ENCODE data around the gene SLC7A6. TPM values are rescaled to one million over a fixed set of nuclear protein-coding genes. Genes with fewer than 3 reads are reported as not detected.

Gene SLC7A6
- total RNA-seq, 1 experiment from 2014 or later: 83.2 TPM

- H2AFZ ChIP-seq (ENCODE audit: low read length): no peak overlapping the region
- peak overlapping the region; percentile 91 for H3K27ac ChIP-seq (ENCODE audit: low read length)
- no peaks in the 10 kb centered on the region for H3K27me3 ChIP-seq (ENCODE audit: low read length)
- peaks cover 6% of the 10 kb centered on the region; the same call in 1 of the 2 replicates for H4K20me1 ChIP-seq (ENCODE audit: insufficient read depth, low read depth, low read length)
- H3K4me1 ChIP-seq (ENCODE audit: low read length): peaks cover 60% of the 10 kb centered on the region
- H3K9me3 ChIP-seq (ENCODE audit: low read length): no peaks in the 10 kb centered on the region
- H3K4me2 ChIP-seq (ENCODE audit: low read depth, low read length, poor library complexity, severe bottlenecking): peak overlapping the region; percentile 58
- peaks cover 46% of the 10 kb centered on the region for H3K79me2 ChIP-seq (ENCODE audit: low read length)
- peak overlapping the region; percentile 5; the same call in 1 of the 2 replicates for H3K4me3 ChIP-seq (ENCODE audit: low read length)
- H3K36me3 ChIP-seq (ENCODE audit: insufficient read depth, low read length): peaks cover 30% of the 10 kb centered on the region
- peak overlapping the region; percentile 14 for H3K9ac ChIP-seq (ENCODE audit: low read length)
- no peaks in the 10 kb centered on the region for H3K9me2 ChIP-seq (replicated peaks; ENCODE audit: insufficient read depth, low read length)
- DNase-seq: no peak
Measured at GRCh38 chr16:68290450-68290849, 26.1 kb downstream of the SLC7A6 start.

DNA sequence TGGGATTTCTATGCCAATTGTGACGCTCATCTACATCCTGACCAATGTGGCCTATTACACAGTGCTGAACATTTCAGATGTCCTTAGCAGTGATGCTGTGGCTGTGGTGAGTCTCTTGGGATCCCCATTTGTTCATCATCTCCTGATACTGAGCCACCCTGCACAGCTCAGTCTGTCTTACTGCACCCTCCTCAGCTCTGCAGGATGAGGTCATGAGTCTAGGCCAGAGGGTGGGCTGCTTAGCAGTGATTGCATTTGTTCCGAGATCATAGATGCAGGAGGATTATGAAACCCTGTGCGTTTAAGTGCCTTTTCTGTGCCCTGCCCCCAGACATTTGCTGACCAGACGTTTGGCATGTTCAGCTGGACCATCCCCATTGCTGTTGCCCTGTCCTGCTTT, 26.9 kb downstream of the SLC7A6 start:
- peaks cover 37% of the 10 kb centered on the region for H3K36me3 ChIP-seq (ENCODE audit: insufficient read depth, low read length)
- H3K27ac ChIP-seq (ENCODE audit: low read length): peak overlapping the region; percentile 91
- H3K9me3 ChIP-seq (ENCODE audit: low read length): no peaks in the 10 kb centered on the region
- no peak overlapping the region for H3K4me3 ChIP-seq (ENCODE audit: low read length)
- peaks cover 5% of the 10 kb centered on the region; the same call in 1 of the 2 replicates for H4K20me1 ChIP-seq (ENCODE audit: insufficient read depth, low read depth, low read length)
- H3K27me3 ChIP-seq (ENCODE audit: low read length): no peaks in the 10 kb centered on the region
- peaks cover 53% of the 10 kb centered on the region for H3K4me1 ChIP-seq (ENCODE audit: low read length)
- H3K9ac ChIP-seq (ENCODE audit: low read length): no peak overlapping the region
- no peak overlapping the region for H2AFZ ChIP-seq (ENCODE audit: low read length)
- H3K79me2 ChIP-seq (ENCODE audit: low read length): peaks cover 44% of the 10 kb centered on the region
- no peaks in the 10 kb centered on the region for H3K9me2 ChIP-seq (replicated peaks; ENCODE audit: insufficient read depth, low read length)
- H3K4me2 ChIP-seq (ENCODE audit: low read depth, low read length, poor library complexity, severe bottlenecking): no peak overlapping the region
- DNase-seq: no peak

DNA sequence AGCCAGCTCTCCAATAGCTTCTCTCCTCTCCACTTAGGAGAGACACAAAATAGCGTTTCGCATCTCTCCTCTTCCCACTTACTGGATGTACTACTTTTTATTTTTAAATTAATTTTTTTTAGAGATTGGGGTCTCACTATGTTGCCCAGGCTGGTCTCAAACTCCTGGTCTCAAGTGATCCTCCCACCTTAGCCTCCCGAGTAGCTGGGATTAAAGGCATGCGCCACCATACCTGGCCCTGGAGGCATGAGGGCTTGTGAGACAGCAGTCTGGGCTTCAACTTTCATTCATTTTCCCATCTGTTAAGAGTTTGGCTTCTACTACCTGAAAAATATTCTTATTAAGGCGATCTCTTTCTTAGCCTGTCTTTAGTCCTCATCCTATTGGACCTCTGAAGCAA, 28.1 kb downstream of the SLC7A6 start:
- DNase-seq: no peak
- Histone ChIP-seq H4K20me1 (ENCODE audit: insufficient read depth, low read depth, low read length) (peaks cover 5% of the 10 kb centered on the region; the same call in 1 of the 2 replicates), H3K4me3 (ENCODE audit: low read length) (no peak overlapping the region), H3K4me1 (ENCODE audit: low read length) (peaks cover 52% of the 10 kb centered on the region), H3K79me2 (ENCODE audit: low read length) (peaks cover 35% of the 10 kb centered on the region), H3K27ac (ENCODE audit: low read length) (peak overlapping the region; percentile 91; the same call in 1 of the 2 replicates), H3K9me2 (replicated peaks; ENCODE audit: insufficient read depth, low read length) (no peaks in the 10 kb centered on the region), H3K9me3 (ENCODE audit: low read length) (no peaks in the 10 kb centered on the region), H3K36me3 (ENCODE audit: insufficient read depth, low read length) (peaks cover 38% of the 10 kb centered on the region), H3K9ac (ENCODE audit: low read length) (no peak overlapping the region), H3K4me2 (ENCODE audit: low read depth, low read length, poor library complexity, severe bottlenecking) (no peak overlapping the region), H3K27me3 (ENCODE audit: low read length) (no peaks in the 10 kb centered on the region), H2AFZ (ENCODE audit: low read length) (no peak overlapping the region)

DNA sequence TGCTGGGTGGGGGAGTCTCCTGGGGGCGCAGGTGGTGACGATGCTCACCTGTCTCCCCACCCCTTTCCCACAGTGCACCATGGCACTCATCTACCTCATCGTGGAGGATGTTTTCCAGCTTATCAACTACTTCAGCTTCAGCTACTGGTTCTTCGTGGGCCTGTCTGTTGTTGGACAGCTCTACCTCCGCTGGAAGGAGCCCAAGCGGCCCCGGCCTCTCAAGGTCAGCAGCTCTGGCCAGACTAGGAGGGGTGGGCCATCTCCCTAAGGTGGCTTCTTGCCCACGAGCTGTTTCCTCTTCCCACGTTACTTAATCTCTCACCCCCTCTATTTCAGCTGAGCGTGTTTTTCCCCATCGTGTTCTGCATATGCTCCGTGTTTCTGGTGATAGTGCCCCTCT, 32.0 kb downstream of the SLC7A6 start:
- no peaks in the 10 kb centered on the region for H3K9me2 ChIP-seq (replicated peaks; ENCODE audit: insufficient read depth, low read length)
- peaks cover 57% of the 10 kb centered on the region for H3K36me3 ChIP-seq (ENCODE audit: insufficient read depth, low read length)
- 0 out of 2 replicates have a peak, but pooled peaks cover 5% of the 10 kb centered on the region for H4K20me1 ChIP-seq (ENCODE audit: insufficient read depth, low read depth, low read length)

GRCh38 chr16:68296693-68297092, 32.4 kb downstream of the SLC7A6 start:
- H3K9me3 ChIP-seq (ENCODE audit: low read length): no peaks in the 10 kb centered on the region
- H3K4me1 ChIP-seq (ENCODE audit: low read length): peaks cover 14% of the 10 kb centered on the region
- peak overlapping the region; percentile 14; the same call in 1 of the 2 replicates for H3K27ac ChIP-seq (ENCODE audit: low read length)
- no peak overlapping the region for H3K9ac ChIP-seq (ENCODE audit: low read length)
- H3K27me3 ChIP-seq (ENCODE audit: low read length): no peaks in the 10 kb centered on the region
- H2AFZ ChIP-seq (ENCODE audit: low read length): no peak overlapping the region
- peaks cover 56% of the 10 kb centered on the region for H3K36me3 ChIP-seq (ENCODE audit: insufficient read depth, low read length)
- no peak overlapping the region for H3K4me2 ChIP-seq (ENCODE audit: low read depth, low read length, poor library complexity, severe bottlenecking)
- H4K20me1 ChIP-seq (ENCODE audit: insufficient read depth, low read depth, low read length): 0 out of 2 replicates have a peak, but pooled peaks cover 5% of the 10 kb centered on the region
- H3K4me3 ChIP-seq (ENCODE audit: low read length): no peak overlapping the region
- no peak for DNase-seq
- H3K9me2 ChIP-seq (replicated peaks; ENCODE audit: insufficient read depth, low read length): no peaks in the 10 kb centered on the region
- peaks cover 30% of the 10 kb centered on the region for H3K79me2 ChIP-seq (ENCODE audit: low read length)

More for the DNA sequence above, 32.0 kb downstream of the SLC7A6 start:
- H3K79me2 ChIP-seq (ENCODE audit: low read length): peaks cover 34% of the 10 kb centered on the region
- H3K9me3 ChIP-seq (ENCODE audit: low read length): no peaks in the 10 kb centered on the region
- H3K9ac ChIP-seq (ENCODE audit: low read length): no peak overlapping the region
- H2AFZ ChIP-seq (ENCODE audit: low read length): no peak overlapping the region
- H3K4me2 ChIP-seq (ENCODE audit: low read depth, low read length, poor library complexity, severe bottlenecking): no peak overlapping the region
- H3K27ac ChIP-seq (ENCODE audit: low read length): no peak overlapping the region
- no peaks in the 10 kb centered on the region for H3K27me3 ChIP-seq (ENCODE audit: low read length)
- H3K4me1 ChIP-seq (ENCODE audit: low read length): peaks cover 13% of the 10 kb centered on the region
- DNase-seq: no peak
- no peak overlapping the region for H3K4me3 ChIP-seq (ENCODE audit: low read length)

- Histone ChIP-seq H3K27ac (ENCODE audit: low read length) (no peak overlapping the region), H3K4me3 (ENCODE audit: low read length) (no peak overlapping the region), H2AFZ (ENCODE audit: low read length) (no peak overlapping the region), H3K36me3 (ENCODE audit: insufficient read depth, low read length) (peaks cover 60% of the 10 kb centered on the region), H3K9me3 (ENCODE audit: low read length) (no peaks in the 10 kb centered on the region), H4K20me1 (ENCODE audit: insufficient read depth, low read depth, low read length) (0 out of 2 replicates have a peak, but pooled peaks cover 5% of the 10 kb centered on the region), H3K4me1 (ENCODE audit: low read length) (peaks cover 23% of the 10 kb centered on the region), H3K4me2 (ENCODE audit: low read depth, low read length, poor library complexity, severe bottlenecking) (no peak overlapping the region), H3K27me3 (ENCODE audit: low read length) (no peaks in the 10 kb centered on the region), H3K9ac (ENCODE audit: low read length) (no peak overlapping the region), H3K9me2 (replicated peaks; ENCODE audit: insufficient read depth, low read length) (no peaks in the 10 kb centered on the region), H3K79me2 (ENCODE audit: low read length) (peaks cover 25% of the 10 kb centered on the region)
- no peak for DNase-seq
Measured at GRCh38 chr16:68297908-68298307, 33.6 kb downstream of the SLC7A6 start.

- Histone ChIP-seq H3K9ac (ENCODE audit: low read length) (no peak overlapping the region), H3K27me3 (ENCODE audit: low read length) (no peaks in the 10 kb centered on the region), H3K4me1 (ENCODE audit: low read length) (peaks cover 23% of the 10 kb centered on the region), H3K27ac (ENCODE audit: low read length) (no peak overlapping the region), H3K9me3 (ENCODE audit: low read length) (no peaks in the 10 kb centered on the region), H4K20me1 (ENCODE audit: insufficient read depth, low read depth, low read length) (0 out of 2 replicates have a peak, but pooled peaks cover 5% of the 10 kb centered on the region), H3K4me3 (ENCODE audit: low read length) (no peak overlapping the region), H3K4me2 (ENCODE audit: low read depth, low read length, poor library complexity, severe bottlenecking) (no peak overlapping the region), H3K79me2 (ENCODE audit: low read length) (peaks cover 24% of the 10 kb centered on the region), H3K36me3 (ENCODE audit: insufficient read depth, low read length) (peaks cover 61% of the 10 kb centered on the region), H3K9me2 (replicated peaks; ENCODE audit: insufficient read depth, low read length) (no peaks in the 10 kb centered on the region), H2AFZ (ENCODE audit: low read length) (no peak overlapping the region)
- DNase-seq: no peak
Measured at GRCh38 chr16:68298312-68298711, 34.0 kb downstream of the SLC7A6 start.

DNA sequence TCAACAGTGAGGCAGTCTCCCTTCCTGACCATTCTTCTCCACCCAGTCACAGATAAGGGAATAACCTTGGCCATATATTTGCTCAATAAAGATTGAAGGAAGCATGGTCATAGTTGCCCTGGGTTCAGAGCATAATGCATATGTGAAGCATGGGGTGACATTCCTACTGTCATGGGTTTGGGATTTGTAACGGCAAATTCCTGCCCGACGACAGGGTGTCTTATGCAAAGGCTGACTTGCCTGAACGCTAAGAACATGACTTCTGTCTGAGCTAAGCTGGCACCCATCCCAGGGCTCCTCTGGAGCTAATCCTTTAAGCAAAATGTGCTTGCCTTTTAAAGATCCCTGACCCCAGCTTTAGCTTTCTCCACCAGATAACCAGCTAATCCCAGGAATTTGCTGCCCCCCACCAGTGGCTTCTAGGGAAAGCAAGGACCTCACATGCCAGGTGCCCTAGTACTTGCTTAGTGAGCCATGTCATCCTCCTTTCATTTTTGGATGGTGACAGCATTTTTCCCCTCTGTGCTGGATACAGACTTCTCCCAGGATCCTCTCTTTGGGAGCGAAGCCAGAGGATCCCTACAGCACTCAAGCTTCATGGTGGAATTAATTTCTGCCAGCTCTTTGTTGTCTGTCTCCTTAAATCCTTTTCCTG, 34.7 kb downstream of the SLC7A6 start:
- peaks cover 23% of the 10 kb centered on the region for H3K4me1 ChIP-seq (ENCODE audit: low read length)
- 0 out of 2 replicates have a peak, but pooled peaks cover 5% of the 10 kb centered on the region for H4K20me1 ChIP-seq (ENCODE audit: insufficient read depth, low read depth, low read length)
- no peaks in the 10 kb centered on the region for H3K9me2 ChIP-seq (replicated peaks; ENCODE audit: insufficient read depth, low read length)
- no peak overlapping the region for H3K9ac ChIP-seq (ENCODE audit: low read length)
- H3K36me3 ChIP-seq (ENCODE audit: insufficient read depth, low read length): peaks cover 67% of the 10 kb centered on the region
- no peaks in the 10 kb centered on the region for H3K27me3 ChIP-seq (ENCODE audit: low read length)
- H3K27ac ChIP-seq (ENCODE audit: low read length): 0 out of 2 replicates have a peak overlapping the region, but pooled peaks have one; percentile 24
- H3K4me3 ChIP-seq (ENCODE audit: low read length): no peak overlapping the region
- H2AFZ ChIP-seq (ENCODE audit: low read length): no peak overlapping the region
- H3K79me2 ChIP-seq (ENCODE audit: low read length): peaks cover 25% of the 10 kb centered on the region
- no peaks in the 10 kb centered on the region for H3K9me3 ChIP-seq (ENCODE audit: low read length)
- DNase-seq: no peak
- H3K4me2 ChIP-seq (ENCODE audit: low read depth, low read length, poor library complexity, severe bottlenecking): no peak overlapping the region

Data from Karpas-422 (cell line).